ENCODE measurements around the gene SMIM12.

Gene SMIM12

DNA sequence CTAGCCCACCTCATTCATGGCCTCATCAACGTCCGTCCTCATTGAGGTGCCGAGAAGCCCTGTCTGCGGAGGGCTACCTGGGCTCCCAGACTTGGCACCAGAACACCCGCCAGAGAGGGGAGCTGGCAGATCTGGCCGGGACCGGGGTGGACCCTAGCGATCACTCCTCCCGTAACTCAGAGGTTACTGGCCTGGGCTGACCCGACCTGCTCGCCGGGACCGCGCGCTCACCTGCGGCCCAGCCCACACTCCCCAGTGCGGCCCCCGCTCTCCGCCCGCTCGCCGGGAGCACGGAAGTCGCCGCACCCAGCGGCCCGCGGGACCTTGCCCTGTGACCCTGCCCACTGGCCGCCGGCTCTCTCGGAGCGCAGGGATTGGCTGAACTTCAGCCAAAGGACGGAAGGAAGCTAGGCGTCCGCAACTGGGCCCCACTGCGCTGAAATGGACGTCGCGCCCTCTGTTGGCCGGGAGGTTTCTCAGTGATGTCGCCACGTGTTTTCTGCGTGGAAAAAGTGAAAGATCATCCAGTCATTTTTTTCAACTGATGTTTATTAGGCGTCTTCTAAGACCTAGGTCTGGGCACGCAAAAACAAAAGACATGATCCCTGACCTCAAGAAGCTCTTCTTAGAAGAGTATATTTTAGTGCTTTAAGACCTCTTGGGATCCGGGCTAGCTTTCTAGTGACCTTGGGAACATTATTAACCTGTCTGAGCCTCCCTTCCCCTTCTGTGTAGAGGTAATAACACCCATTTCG is at the start of gene SMIM12:
SMIM12 (minus strand) TSS at position 304 of the 755 bp plus-strand sequence. CDS start 3,772 bp downstream, outside the sequence.
- peak; percentile 93 for DNase-seq

DNA sequence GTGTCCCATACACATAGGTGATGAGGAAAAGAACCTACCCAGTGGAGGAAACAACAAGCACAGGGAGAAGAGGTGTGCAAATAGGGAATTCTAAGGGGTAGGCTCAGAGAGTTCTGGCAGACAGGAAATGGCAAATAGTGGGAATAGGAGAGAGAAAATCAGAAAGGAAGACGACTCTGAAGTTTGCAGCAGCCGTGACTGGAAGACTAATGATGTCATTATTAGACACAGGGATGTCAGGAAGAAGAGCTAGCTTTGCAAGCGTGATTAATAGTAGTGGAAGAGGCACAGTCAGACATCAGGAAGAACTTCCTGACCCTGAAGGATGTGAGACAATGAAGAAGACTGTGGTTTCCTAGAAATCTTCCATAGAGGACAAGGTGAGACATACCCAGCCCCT is 48.8 kb upstream of the SMIM12 start:
- DNase-seq = no peak

DNA sequence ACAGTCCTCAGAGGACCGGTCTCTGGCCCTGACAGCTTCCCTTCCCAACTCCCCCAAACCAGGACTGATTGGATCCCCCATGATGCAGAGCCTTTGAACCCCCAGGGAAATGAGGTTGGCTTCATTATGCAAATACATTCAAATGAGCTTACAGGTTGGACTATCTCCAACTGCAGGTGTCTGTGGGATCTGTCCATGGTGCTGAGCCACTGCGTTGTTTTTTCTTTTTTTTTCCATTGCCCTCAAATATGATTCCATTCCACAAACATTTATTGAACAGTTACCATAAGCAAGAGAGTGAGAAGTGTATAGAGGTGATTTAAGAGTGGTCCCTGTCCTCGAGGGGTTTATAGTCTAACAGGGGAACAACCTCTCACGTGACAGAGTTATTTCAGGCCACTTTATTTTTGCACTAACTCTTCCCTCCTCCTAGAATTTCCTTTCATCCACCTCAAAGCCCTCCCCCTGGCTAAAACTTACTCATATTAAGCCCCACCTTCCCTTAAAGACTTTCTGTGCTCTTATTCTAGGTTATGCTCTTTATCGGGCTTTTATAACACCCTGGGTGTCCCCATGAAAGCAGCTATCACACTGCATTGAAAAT is 48.0 kb upstream of the SMIM12 start:
- DNase-seq = no peak

- no peak for DNase-seq
Observed at GRCh38 chr1:34906756-34907155, 47.2 kb upstream of the SMIM12 start.

DNA sequence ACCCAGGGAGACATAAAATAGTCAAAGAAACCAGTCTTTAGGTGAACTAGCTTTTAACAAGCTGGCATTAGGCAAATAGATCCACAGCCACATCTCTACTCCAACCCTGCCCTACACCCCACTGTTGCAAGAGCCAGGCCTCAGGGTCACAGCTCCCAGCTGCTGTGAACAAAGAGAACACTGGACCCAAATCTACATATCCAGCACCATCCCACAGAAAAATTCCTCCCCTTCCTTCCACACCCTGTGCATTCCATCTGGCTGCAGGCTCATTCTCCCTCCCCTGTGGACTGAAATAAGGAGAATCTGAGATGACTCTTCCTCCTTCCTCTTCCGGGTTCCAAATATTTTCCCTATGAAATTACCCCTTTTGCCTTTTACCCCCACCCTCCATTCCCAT is 46.7 kb upstream of the SMIM12 start:
- no peak for DNase-seq

- DNase-seq = no peak
Observed at GRCh38 chr1:34905098-34905459, 45.5 kb upstream of the SMIM12 start.

- no peak for DNase-seq
Observed at GRCh38 chr1:34904236-34905097, 44.9 kb upstream of the SMIM12 start.

GRCh38 chr1:34901919-34902318 is 42.4 kb upstream of the SMIM12 start:
- DNase-seq = no peak

DNA sequence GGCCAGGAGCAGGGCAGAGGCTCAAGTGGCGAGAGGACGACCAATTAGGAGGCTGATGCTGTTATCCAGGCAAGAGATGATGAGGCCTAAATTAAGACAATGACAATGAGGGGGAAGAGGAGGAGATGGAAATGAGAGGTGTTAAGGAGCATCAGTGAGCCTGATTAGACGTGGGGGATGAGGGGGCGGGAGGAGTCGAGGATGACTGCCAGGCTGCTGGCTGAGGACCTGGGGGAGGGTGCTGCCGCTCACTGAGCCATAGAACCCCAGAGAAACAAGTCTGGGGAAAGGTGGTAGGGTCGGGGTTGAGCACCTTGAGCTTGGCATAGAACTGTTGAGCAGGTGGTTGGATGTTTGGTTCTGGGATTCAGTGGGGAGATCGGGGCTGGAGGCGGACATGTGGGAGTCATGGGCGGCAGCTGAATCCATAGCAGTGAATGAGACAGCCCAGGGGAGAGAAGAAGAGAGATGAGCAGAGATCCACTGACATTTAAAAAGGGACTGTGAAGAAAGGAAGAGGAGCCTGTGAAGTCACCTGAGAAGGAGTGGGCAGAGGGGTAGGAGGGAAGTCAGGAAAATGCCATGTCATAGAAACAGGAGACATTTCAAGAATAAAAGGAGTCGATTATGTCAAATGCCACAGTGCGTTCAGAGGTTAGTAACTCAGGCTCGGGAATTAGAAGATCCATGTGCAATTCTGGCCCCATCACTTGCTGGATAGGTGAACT is 41.4 kb upstream of the SMIM12 start:
- DNase-seq = no peak

DNA sequence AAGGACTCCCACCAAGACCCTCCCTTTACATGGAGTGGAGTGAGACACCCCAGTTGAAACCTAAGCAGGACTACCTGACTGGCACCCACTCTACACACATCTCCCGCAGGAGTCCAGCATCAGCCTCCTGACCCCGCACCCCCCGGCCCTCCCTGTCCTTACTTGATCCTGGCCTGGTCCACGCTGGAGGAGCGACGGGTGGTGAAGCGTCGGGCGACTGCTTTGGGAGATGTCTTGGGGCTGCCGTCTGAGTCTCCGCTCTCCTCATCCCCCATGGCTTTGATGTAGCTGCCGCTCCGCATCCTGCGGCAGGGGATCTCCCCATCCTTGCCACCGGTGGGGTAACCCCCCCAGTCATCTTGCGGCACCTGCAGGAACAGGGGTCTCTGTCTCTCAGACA is 40.4 kb upstream of the SMIM12 start:
- no peak for DNase-seq

- DNase-seq = no peak
Observed at GRCh38 chr1:34899471-34899870, 39.9 kb upstream of the SMIM12 start.

DNA sequence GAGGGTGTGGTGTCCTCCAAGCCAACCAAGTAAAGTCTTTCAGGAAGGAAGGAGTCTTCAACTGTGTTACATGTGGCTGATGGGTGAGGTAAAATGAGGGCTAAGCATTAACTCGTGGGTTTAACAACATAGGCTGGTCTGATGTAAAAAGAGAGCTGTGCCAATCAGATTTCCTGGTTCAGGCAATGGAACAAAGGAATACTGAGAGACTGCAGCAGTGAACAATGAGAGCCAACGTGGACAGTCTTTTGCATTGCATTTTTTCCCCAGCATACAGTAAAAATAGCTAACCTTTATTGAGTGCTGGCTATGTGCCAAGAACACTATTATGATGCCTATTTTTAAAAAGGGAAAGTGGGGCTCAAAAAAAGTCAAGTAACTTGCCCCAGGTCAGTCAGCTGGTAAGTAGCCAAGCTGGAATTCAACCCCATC is 38.8 kb upstream of the SMIM12 start:
- no peak for DNase-seq

DNA sequence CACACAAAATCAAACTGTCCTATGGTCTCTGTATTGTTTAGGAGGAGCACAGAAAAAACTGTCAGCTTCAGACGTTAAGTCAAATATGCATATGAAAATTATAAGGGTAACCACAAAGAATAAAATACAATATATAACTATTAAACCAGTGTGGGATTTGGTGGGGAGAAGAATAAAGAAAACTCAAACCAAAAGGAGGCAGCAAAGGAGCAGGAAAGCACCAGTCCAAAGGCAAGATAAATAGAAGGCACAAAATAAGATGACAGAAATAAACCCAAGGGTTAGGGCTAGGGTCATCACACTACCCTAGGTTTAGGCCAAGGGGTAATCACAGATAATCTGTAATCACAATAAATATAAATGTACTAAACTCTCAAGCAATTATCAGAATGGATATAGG is 37.1 kb upstream of the SMIM12 start:
- no peak for DNase-seq

DNA sequence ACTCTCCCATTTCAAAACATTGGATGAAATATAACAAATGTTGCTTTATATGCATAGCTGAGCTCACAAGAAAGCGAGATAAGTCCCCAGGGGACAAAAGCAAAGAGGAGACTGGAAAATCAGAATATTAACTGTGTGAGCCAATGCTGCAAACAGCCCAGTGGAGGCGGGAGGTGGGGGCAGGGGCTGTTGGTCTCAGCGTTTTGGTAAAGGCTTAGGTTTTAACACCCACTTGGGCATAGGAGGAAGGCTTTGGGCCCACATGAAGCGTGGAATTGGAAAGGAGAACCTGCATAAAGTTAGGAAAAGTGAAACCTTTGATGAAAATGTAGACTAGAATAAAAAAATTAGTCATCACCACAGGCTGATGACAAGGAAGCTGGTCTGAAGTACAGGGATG is 30.2 kb upstream of the SMIM12 start:
- no peak for DNase-seq

GRCh38 chr1:34887593-34887992 is 28.0 kb upstream of the SMIM12 start:
- no peak for DNase-seq

- DNase-seq = peak; percentile 69
Observed at GRCh38 chr1:34885405-34886247, 26.1 kb upstream of the SMIM12 start.

GRCh38 chr1:34884961-34885360 is 25.4 kb upstream of the SMIM12 start:
- no peak for DNase-seq

GRCh38 chr1:34884536-34884935 is 25.0 kb upstream of the SMIM12 start:
- no peak for DNase-seq

DNA sequence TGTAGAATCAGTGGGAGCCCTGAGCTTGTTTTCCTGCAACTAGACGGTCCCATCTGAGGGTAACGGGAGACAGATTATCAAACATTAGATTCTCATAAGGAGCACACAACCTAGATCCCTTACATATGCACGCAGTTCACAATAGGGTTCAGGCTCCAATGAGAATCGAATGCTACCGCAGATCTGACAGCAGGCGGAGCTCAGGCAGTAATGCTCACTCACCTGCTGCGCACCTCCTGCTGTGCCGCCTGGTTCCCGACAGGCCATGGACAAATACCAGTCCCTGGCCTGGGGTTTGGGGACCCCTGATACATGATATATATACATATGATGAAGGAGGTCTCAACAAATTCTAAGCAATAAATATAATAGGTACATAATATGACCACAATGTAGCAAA is 19.7 kb upstream of the SMIM12 start:
- DNase-seq = no peak

GRCh38 chr1:34876406-34876805 is 16.9 kb upstream of the SMIM12 start:
- no peak for DNase-seq

DNA sequence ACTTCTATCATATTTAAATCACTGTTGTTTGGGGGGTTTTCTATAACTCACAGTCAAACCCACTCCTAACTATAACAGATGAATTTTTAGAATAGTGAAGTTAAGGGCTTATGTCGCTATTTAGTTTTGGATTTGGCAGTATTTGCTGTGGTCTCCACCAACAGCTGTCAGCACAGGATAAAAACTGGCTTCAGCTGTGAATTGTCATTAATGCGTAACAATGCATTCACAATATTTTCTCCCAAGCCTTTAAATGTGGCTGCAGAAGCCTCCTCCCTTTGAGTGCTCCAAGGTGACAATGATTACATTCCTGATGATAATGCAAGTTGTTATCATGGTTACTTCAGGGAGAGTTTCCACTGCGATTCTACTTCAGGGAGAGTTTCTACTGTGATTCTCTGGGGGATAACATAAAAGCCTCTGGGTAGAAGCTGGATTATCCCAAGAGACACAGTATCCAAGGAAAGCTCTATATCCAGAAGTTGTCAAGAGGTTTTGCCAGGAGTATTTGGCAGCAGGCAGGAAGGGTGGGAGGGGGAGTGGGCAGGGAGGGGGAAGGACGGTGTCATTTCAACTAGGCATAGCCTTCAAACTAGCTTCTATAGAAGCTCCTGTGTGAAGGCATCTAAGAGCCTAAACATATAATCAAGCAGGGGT is 14.9 kb upstream of the SMIM12 start:
- DNase-seq = no peak

DNA sequence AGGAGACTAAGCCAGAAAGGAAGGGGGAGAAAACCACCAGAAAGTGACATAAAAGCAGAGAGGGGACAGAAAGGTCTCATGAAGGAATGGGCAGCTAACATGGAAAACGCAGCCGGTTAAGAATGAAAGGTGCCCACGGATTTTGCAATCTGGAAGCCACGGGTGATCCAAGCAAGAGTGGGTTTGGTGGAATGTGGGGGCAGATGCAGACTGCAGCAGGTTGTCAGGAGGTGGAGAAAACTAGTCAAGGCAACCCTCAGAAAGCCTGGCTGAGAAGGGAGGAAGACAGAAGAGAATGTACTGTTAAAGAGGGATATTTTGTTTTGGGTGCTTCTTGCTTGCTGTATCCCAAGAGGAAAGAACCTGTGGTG is 12.6 kb upstream of the SMIM12 start:
- no peak for DNase-seq
